Fibroblast of the conjunctiva (primary cell): ENCODE results near the gene C22orf31.
"Not testable (repeated sequence)": the region's sequence is repeated elsewhere in the genome, so short reads cannot be mapped to it uniquely, and the experiment has no call there.

ENCODE experiments used
- DNase-seq: peaks from one replicate; pipeline ENCODE4 v3.0.0-alpha.2; 2010; ENCODE audit warnings: low read depth

The C22orf31 gene

GRCh38 chr22:29055192-29055830 is 6.3 kb downstream of the C22orf31 start:
- no peak for DNase-seq

DNA sequence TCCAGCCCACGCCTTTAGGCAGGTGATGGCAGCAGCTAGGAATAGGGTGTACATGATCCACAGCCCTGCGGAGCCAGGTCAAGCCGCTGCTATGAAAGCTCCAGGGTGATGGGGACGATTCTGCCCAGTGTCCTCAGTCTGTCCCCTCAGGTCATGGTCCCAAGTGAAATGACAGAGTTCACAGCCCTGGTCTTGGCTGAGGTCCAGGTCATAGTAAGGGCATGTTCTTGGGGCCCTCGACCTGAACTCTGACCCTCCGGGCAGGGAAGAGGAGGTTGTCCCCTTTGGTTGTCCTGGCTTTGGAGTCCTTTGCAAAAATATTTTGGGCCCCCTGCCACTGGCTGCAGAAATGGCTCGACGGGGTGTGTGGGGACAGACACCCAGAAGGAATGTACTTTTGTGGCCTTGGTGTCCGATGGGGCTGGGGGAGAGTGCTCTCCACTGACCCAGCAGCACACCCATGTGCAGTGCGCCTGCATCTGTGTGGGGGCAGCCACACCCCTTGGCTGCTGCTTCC is 7.3 kb downstream of the C22orf31 start:
- no peak for DNase-seq

- DNase-seq = no peak
Measured at GRCh38 chr22:29053048-29053702, 8.5 kb downstream of the C22orf31 start.

DNA sequence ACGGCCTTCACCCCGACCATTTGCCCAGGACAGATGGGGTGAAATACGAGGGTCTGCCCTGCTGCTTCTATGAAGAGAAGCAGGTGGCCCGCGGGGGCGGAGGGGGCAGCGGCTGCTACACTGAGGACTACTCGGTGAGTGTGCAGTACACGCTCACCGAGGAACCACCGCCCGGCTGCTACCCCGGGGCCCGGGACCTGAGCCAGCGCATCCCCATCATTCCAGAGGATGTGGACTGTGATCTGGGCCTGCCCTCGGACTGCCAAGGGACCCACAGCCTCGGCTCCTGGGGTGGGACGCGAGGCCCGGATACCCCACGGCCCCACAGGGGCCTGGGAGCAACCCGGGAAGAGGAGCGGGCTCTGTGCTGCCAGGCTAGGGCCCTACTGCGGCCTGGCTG is 11.2 kb downstream of the C22orf31 start:
- no peak for DNase-seq

DNA sequence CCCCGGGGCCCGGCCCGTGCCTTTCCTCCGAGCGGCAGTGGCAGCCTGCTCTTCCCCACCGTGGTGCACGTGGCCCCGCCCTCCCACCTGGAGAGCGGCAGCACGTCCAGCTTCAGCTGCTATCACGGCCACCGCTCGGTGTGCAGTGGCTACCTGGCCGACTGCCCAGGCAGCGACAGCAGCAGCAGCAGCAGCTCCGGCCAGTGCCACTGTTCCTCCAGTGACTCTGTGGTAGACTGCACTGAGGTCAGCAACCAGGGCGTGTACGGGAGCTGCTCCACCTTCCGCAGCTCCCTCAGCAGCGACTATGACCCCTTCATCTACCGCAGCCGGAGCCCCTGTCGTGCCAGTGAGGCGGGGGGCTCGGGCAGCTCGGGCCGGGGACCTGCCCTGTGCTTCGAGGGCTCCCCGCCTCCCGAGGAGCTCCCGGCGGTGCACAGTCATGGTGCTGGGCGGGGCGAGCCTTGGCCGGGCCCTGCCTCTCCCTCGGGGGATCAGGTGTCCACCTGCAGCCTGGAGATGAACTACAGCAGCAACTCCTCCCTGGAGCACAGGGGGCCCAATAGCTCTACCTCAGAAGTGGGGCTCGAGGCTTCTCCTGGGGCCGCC is 11.9 kb downstream of the C22orf31 start:
- no peak for DNase-seq

GRCh38 chr22:29048822-29049654 is 12.6 kb downstream of the C22orf31 start:
- DNase-seq = no peak

- no peak for DNase-seq
Measured at GRCh38 chr22:29044657-29045176, 16.9 kb downstream of the C22orf31 start.

GRCh38 chr22:29043906-29044575 is 17.6 kb downstream of the C22orf31 start:
- DNase-seq = no peak

DNA sequence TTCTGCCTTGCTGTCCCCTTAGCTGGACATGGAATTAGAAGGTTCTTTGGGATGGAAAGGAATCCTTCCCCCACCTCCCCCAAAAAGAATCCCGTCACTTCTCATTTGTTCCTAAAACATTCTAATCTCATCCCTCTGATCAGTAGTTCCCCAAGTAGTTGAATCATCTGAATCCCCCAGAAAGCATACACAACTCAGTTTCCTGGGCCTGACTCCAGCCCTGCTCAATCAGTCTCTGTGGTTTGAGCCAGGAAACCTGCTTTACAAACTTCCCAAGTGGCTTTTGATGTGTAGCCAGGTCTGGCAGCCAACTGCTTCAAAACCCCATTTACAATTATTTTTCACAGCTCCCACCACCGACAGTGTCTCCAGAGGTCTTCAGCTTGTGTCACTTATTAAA is 20.2 kb downstream of the C22orf31 start:
- no peak for DNase-seq

GRCh38 chr22:29040385-29041275 is 21.0 kb downstream of the C22orf31 start:
- DNase-seq = peak; percentile 87

DNA sequence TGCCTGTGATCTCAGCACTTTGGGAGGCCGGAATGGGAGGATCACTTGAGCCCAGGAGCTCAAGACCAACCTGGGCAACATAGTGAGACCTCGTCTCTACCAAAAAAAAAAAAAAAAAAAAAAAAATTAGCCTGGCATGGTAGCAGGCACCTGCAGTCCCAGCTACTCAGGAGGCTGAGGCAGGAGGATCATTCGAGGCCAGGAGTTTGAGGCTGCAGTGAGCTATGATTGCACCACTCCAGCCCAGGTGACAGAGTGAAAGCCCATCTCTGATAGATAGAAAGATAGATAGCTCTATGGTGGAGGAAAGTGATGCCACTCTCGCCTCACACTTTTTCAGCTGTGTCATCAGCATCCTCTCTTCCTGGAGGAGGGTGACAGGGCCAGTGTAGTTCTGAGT is 21.9 kb downstream of the C22orf31 start:
- DNase-seq = not testable (repeated sequence)

GRCh38 chr22:29039148-29039547 is 22.5 kb downstream of the C22orf31 start:
- DNase-seq = no peak

DNA sequence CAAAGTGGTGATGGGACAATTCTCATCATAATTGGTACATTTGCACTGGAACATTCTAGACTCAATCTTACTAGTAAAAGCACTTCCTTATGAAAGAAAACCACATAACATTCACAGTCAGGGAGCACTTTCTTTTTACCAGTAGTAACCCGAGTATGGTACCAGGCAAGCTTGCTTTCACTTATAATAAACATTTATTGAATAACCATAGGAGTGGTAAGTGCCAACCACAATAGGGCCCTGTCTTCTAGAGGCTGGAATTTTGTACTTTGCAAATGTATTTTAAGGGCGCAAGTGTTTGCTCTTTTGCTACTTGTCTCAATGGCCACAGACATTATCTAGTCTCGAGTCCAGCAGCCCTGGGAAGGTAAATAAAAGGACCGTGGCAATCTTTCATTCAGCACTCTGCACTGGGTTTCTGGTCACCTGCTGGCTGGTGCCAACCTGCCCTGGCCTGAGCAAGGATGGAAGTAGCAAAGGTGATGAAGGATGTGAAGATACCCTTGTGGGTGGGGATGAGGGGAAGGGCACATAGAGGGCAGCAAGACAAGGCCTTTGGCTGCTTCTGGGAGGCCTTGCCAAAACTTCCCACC is 24.2 kb downstream of the C22orf31 start:
- DNase-seq = no peak

GRCh38 chr22:29032584-29032983 is 29.0 kb downstream of the C22orf31 start:
- DNase-seq = no peak

DNA sequence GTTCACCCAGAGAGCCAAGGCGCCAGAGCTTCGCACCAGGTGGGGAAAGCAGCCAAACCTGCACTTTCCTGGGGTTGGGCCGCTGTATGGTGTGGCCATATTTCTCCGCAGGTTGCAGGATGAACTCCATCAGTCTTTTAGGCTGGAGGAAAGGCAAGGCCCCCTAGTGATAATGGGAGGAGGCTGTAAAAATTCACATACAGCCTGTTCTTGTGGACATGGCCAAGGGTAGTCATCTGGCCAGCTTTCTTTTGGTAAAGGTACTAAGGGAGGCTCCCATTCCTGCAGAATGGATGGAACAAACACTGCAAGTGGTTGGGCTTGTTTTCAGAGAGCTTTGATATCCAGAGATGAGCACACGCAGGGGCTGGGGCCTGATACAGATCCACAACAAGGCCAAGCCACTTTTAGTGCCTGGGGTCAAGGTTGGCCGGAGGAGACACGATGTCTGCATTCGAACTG is 29.6 kb downstream of the C22orf31 start:
- DNase-seq = no peak

GRCh38 chr22:29031227-29032011 is 30.2 kb downstream of the C22orf31 start:
- peak; percentile 82 for DNase-seq

- peak; percentile 50 for DNase-seq
Measured at GRCh38 chr22:29030618-29031226, 30.9 kb downstream of the C22orf31 start.

GRCh38 chr22:29030016-29030617 is 31.5 kb downstream of the C22orf31 start:
- no peak for DNase-seq
